ENCODE results near the gene TMEM119.

TMEM119 gene

GRCh38 chr12:108597559-108598471 is at the start of gene TMEM119:
Gene TMEM119, minus strand, starts transcription at chr12:108598084. Its CDS starts 5,701 bp downstream, at chr12:108592383.
- in situ Hi-C loops (cut with MboI; ENCODE audit: low sequenced_read_pairs), result no loop called here

GRCh38 chr12:108646600-108647579 is 49.0 kb upstream of the TMEM119 start:
- in situ Hi-C loops (cut with MboI; ENCODE audit: low sequenced_read_pairs), result no loop called here

- in situ Hi-C loops (cut with MboI; ENCODE audit: low sequenced_read_pairs), result no loop called here
These were observed 48.1 kb upstream of the TMEM119 start for GRCh38 chr12:108645686-108646599.

- in situ Hi-C loops (cut with MboI; ENCODE audit: low sequenced_read_pairs), result no loop called here
These were observed 46.9 kb upstream of the TMEM119 start for GRCh38 chr12:108644811-108645120.

GRCh38 chr12:108643941-108644810 is 46.3 kb upstream of the TMEM119 start:
- in situ Hi-C loops (cut with MboI; ENCODE audit: low sequenced_read_pairs), result no loop called here

- in situ Hi-C loops (cut with MboI; ENCODE audit: low sequenced_read_pairs), result no loop called here
These were observed 45.2 kb upstream of the TMEM119 start for GRCh38 chr12:108642899-108643654.

GRCh38 chr12:108642269-108642870 is 44.5 kb upstream of the TMEM119 start:
- in situ Hi-C loops (cut with MboI; ENCODE audit: low sequenced_read_pairs), result no loop called here

GRCh38 chr12:108641446-108642268 is 43.8 kb upstream of the TMEM119 start:
- in situ Hi-C loops (cut with MboI; ENCODE audit: low sequenced_read_pairs), result no loop called here

GRCh38 chr12:108640802-108641445 is 43.0 kb upstream of the TMEM119 start:
- in situ Hi-C loops (cut with MboI; ENCODE audit: low sequenced_read_pairs), result no loop called here

- in situ Hi-C loops (cut with MboI; ENCODE audit: low sequenced_read_pairs), result no loop called here
These were observed 41.3 kb upstream of the TMEM119 start for GRCh38 chr12:108638997-108639822.

- in situ Hi-C loops (cut with MboI; ENCODE audit: low sequenced_read_pairs), result no loop called here
These were observed 40.4 kb upstream of the TMEM119 start for GRCh38 chr12:108638141-108638827.

GRCh38 chr12:108637222-108637971 is 39.5 kb upstream of the TMEM119 start:
- in situ Hi-C loops (cut with MboI; ENCODE audit: low sequenced_read_pairs), result no loop called here

- in situ Hi-C loops (cut with MboI; ENCODE audit: low sequenced_read_pairs), result no loop called here
These were observed 38.3 kb upstream of the TMEM119 start for GRCh38 chr12:108635997-108636808.

Data from HL-60/S4 treated with phorbol 12-myristate 13-acetate at 8.2 ng/mL for 4 days and 3 days (cell line).